ENCODE results near the gene SERF1B. TPM values are rescaled to one million over a fixed set of nuclear protein-coding genes. Genes with fewer than 3 reads are reported as not detected.
"Not testable (repeated sequence)": the region's sequence is repeated elsewhere in the genome, so short reads cannot be mapped to it uniquely, and the experiment has no call there.

The SERF1B gene
- 43.8 TPM for polyA plus RNA-seq (ENCODE audit: insufficient read length)

DNA sequence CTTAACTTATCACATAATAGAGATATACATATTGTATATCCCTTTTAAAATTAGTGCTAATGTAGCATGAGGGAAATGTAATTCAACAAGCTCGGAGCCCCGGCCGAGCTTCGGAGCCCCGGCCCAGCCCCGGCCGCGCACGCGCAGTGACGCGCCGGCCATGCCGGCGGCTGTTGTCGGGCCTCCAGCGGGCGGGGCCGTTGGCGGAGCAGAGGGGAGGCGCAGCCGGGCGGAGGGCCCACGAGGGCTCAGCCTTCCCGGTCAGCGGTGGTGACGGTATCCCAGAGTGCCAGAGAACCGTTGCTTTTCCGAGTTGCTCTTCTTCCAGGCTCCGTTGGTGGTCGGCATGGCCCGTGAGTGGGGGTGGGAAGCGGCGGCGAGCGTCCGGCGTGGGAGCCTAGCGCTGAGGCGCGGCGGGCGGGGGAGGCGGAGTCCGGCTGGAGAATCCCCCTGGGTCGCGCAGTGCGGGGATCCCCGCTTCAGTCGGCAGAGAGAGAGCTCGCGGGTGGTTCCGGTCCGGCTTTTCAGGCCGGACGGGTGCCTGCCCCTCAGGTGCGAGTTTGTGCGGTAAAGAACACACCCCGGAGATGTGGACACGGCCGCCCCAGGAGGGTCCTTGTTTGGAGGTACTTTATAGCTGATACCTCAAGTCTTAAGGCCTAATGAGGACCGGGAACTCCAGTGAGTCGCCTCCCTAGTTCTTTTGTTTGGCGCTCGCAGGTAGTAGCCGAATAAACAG lies at the start of gene SERF1B:
Gene SERF1B (plus strand): TSS at position 146 of the 739 bp plus-strand sequence. CDS start 201 bp downstream, at position 347.
- DNase-seq, result not testable (repeated sequence)

DNA sequence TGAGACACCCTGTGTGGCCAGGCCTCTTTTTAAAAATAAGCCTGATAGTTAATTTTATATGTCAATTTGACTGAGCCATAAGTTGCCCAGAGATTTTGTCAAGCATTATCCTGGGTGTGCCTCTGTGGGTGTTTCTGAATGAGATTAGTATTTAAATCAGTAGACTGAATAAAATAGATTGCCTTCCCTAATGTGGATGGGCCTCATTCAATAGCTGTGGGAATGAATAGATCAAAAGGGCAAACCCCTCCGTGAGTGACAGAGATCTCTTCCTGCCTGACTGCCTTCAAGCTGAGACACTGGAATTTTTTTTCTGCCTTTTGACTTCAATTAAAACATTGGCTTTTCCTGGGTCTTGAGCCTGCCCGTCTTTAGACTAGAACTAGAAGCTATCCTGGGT lies 33.3 kb upstream of the SERF1B start:
- not testable (repeated sequence) for DNase-seq

DNA sequence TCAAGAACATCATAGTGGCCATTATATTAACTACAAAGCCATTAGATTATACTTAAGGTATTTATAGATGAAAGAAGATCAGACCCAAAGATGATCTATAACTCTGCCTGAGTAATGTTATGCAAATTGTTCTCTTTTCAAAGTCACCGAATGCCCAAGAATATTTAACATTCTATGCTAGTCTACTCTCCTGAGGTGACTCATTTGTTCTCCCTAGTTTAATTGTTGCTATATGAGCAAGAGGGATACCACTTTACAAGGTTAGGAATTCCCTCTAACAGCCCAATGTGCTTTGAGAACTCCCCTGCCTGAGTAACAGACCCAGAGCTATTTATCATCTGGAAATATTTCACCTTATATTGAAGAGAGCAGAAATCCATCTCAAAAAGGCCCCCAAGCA lies 29.5 kb upstream of the SERF1B start:
- DNase-seq, result not testable (repeated sequence)

DNA sequence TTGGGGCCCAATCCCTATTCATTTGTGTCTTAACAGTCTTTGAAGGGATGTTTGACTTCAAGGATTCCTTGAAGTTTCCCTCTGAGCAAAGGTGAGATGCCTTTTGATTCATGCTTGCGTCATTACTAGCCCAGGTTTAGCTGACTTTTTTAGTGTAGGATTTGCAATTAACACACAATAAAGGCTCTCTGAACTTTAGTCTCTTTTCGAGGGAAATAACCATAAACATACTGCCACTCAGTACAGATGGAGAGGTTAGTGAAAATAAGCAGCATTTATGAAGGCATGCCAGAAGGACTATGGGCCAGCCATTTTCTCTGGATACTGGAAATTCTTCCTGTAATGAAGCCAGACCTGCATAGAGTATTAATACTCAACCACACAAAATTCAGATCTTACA lies 4.4 kb upstream of the SERF1B start:
- not testable (repeated sequence) for DNase-seq

DNA sequence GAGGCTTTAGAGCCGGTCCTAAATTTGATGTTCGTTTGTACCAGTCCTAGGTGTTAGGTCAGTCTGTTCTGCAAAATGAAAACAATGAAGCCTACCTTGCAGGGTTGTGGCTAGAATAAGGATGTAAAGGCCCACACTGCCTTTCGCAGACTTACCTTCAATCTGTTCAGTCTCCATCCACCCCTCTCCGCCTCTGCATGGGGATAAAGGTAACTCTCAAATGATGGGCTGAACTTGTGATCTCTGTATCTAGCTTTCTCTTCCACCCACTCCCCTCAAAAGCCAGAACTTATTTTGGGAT lies 744 bp downstream of the SERF1B start:
- not testable (repeated sequence) for DNase-seq

DNA sequence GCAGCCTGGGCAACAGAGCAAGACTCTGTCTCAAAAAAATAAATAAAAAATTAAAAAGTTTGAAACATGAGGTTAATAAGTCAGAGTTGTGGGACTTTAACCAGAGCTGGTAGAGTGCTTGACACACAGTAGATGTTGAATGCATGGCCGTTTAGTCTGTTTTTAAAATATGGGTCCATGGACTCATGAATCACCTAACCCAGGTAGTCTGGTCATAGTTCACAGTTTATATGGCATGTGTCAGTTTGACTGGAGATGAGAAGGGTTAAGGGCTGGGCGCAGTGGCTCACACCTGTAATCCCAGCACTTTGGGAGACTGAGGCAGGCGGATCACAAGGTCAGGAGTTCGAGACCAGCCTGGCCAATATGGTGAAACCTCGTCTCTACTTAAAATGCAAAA lies 6.2 kb downstream of the SERF1B start:
- not testable (repeated sequence) for DNase-seq

DNA sequence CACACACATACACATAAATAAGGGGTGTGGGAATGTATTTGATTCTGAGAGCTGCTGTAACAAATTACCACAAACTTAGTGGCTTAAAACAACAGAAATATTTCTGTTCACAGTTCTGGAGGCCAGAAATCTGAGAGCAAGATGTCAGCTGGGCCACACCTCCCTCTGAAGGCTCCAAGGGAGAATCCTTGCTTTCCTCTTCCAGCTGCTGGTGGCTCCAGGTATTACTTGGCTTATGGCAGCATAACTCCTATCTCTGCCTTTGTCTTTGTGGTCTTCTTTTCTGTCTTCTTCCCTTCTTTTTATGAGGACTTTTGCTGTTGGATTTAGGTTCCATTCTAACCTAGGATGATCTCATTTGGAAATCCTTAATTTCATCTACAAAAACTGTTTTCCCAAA lies 16.4 kb downstream of the SERF1B start:
- not testable (repeated sequence) for DNase-seq

DNA sequence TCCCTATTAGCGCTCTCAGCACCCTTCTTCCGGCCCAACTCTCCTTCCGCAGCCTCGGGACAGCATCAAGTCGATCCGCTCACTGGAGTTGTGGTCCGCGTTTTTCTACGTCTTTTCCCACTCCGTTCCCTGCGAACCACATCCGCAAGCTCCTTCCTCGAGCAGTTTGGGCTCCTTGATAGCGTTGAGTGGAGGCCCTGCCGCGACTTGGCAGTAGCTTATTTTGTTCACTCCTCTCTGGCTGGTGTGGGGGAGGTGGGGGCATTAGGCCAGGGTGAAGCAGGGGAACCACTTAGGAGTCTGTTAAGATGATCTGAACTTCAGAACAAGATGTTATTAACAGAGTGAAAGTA lies 24.7 kb downstream of the SERF1B start:
- DNase-seq, result not testable (repeated sequence)

DNA sequence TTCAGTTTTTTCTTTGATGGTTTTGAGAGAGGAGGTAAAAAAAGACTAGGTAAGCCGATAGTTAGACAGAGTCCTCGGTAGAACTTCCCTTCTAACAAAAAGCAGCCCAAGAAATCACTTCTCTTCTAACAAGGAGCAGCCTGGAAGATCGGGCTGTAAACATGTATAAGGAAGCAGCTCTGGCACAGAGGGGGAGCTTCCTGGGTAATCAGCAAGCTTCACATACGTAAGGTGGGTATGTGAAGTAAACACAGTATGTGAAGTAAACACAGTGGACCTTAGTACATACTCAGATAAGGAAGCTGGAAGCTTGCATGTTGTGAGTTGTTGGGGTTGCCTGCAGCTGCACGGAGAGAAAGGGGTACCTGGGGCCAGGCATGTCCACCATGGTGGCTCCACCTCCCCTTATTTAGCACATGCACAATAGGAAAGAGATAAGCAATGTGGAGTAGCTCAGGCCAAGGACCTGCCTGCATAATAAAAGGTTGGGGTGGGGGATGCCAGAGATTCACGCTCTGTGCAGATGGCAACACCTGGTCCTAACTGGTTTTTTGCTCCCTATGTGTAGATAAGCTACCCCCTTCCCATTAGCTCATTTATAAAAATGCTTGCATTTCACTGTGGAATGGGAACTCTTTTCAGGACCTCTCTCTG lies 31.4 kb downstream of the SERF1B start:
- DNase-seq, result not testable (repeated sequence)

DNA sequence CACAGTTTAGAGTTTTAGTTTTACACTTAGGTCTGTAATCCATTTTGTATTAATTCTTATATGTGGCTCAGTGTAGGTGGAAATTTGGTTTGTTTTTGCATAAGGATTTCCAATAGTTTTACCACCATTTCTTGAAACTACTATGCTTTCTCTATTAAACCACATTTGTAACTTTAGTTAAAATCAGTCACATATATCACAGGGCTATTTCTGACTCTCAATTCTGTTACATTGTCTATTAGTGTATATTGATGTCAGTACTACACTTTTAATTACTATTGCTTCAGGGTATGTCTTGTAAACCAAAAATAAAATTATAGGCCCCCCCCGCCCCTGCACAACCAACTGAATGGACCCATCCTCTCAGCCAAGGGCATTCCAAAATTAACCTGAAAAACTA lies 32.1 kb downstream of the SERF1B start:
- DNase-seq, result not testable (repeated sequence)

DNA sequence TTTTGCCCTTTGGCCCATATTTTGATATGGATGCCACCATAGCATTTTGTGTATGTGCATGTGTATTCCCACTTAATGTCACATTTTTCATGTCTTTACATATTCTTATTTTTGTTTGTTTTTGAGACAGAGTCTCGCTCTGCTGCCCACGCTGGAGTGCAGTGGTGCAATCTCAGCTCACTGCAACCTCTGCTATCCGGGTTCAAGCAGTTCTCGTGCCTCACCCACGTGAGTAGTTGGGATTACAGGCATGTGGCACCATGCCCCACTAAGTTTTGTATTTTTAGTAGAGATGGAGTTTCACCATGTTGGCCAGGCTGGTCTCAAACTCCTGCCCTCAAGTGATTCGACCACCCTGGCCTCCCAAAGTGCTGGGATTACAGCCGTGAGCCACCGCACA lies 52.6 kb downstream of the SERF1B start:
- DNase-seq, result not testable (repeated sequence)

DNA sequence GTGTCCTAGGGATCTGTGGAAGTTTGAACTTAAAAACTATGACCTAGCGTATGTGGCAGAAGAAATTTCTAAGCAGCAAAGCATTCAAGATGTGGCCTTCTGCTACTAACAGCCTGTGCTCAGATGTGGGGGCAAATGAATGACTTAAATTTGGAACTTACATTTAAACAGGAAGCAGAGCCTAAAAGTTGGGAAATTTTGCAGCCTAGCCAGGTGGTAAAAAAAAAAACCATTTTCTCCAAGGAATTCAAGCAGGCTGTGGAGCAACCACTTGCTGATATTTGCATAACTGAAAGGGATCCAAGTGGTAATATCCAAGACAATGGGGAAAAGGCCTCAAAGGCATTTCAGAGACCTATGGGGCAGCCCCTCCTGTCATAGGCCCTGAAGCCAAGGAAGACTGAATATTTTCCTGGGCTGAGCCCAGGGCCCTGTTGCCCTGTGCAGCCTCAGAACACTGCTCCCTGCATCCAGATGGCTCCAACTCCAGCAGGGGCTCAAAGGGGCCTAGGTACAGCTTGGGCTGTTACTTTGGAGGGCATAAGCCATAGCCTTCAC lies 63.9 kb downstream of the SERF1B start:
- DNase-seq, result not testable (repeated sequence)

DNA sequence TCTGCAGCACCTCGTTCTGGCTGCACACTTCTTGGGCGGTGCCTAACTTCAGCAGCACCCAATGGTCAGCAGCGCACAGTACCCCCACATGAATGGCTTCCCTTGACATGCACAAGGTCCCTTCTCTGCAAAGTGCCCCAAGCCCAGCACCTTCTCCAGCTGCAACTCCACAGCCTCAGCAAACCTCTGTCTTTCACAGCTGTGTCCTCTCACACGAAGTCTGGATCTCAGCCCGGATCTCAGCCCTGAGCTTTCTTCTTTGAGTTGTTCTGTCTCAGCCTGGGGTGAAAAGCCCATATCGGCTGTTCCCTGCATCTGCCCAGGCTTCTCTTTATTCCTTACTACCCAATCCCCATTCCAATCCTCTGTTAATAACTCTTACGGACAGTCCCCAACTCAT lies 66.7 kb downstream of the SERF1B start:
- not testable (repeated sequence) for DNase-seq

Other genes with a start within 250 kb of the SERF1B start
- 47.6 TPM for gene SMN2, start 24.4 kb downstream of the SERF1B start, polyA plus RNA-seq (ENCODE audit: insufficient read length)